ENCODE measurements around the gene RREB1. TPM values are rescaled to one million over a fixed set of nuclear protein-coding genes. Genes with fewer than 3 reads are reported as not detected.

RREB1 gene
- total and polyA plus RNA-seq, 2 experiments from 2014 or later: 8.5 to 25.5 TPM

GRCh38 chr6:7067305-7067704 is 40.5 kb upstream of the RREB1 start (continued):
- TF ChIP-seq ZNF462 (CRISPR knock-in tag; IDR thresholded peaks at IDR 0.05): no peak
- TF ChIP-seq POLR2AphosphoS5 (IDR thresholded peaks at IDR 0.05; ENCODE audit: low read depth): no peak
- TF ChIP-seq CTCF (conservative IDR thresholded peaks at IDR 0.05; ENCODE audit: low read depth in 2 of 2): no peak
- TF ChIP-seq ZNF114 (CRISPR knock-in tag; IDR thresholded peaks at IDR 0.05): no peak
- TF ChIP-seq JUNB (IDR thresholded peaks at IDR 0.05; ENCODE audit: unreplicated experiment): no peak

- Histone ChIP-seq H3K27ac (ENCODE audit: low read depth) (no peak overlapping the region), H3K79me2 (replicated peaks; ENCODE audit: insufficient read depth) (no peaks in the 10 kb centered on the region), H3K9me2 (ENCODE audit: insufficient read depth) (no peaks in the 10 kb centered on the region), H3F3A (replicated peaks; ENCODE audit: low read depth) (no peaks in the 10 kb centered on the region), H3K36me3 (ENCODE audit: insufficient read depth) (no peaks in the 10 kb centered on the region), H4K20me1 (replicated peaks; ENCODE audit: insufficient read depth) (no peaks in the 10 kb centered on the region), H3K4me2 (no peak overlapping the region), H3K27me3 (ENCODE audit: insufficient read depth) (no peaks in the 10 kb centered on the region), H3K4me1 (ENCODE audit: insufficient read depth) (no peaks in the 10 kb centered on the region), H3K4me3 (no peak overlapping the region), H2AFZ (no peak overlapping the region)
- DNase-seq (ENCODE audit: low spot score) (no peak), ATAC-seq (no peak)
- Mint-ChIP-seq H3K36me3 (ENCODE audit: low read depth) (no peaks in the 10 kb centered on the region), H3K27ac (no peak overlapping the region), H3K4me1 (no peaks in the 10 kb centered on the region; the same call in 2 of the 3 replicates), H3K4me3 (no peak overlapping the region), H3K9me3 (no peaks in the 10 kb centered on the region), H3K27me3 (ENCODE audit: insufficient read depth, low read depth, poor library complexity) (peaks cover 2% of the 10 kb centered on the region)
- TF ChIP-seq CTCF (conservative IDR thresholded peaks at IDR 0.05; ENCODE audit: low read depth in 2 of 2) (no peak), CREB1 (CRISPR knock-in tag; IDR thresholded peaks at IDR 0.05; ENCODE audit: low read depth) (no peak), EZH2 (IDR thresholded peaks at IDR 0.05; ENCODE audit: low read depth, unreplicated experiment) (no peak)
Measured at GRCh38 chr6:7071405-7071804, 36.4 kb upstream of the RREB1 start.

Measured in GM23338 (cell line).